DOHH2 (cell line): ENCODE data around the gene ASRGL1.

Experiments used
- CTCF ChIP-seq: fragments of 200-600 bp; sonication (generic); IDR thresholded peaks from one replicate; pipeline ENCODE4 v1.5.1; 2014; ENCODE audit warnings: antibody characterized with exemption, mild to moderate bottlenecking, low read depth, low read length; ENCODE audit not compliant: poor library complexity, severe bottlenecking
- EZH2phosphoT487 ChIP-seq: fragments of 200-600 bp; sonication (generic); IDR thresholded peaks from 2 replicates; pipeline ENCODE4 v1.6.1; 2017; ENCODE audit warnings: borderline replicate concordance, mild to moderate bottlenecking, antibody characterized with exemption, low read length, moderate library complexity, mixed read lengths

GRCh38 chr11:62399172-62399877 lies 62.1 kb downstream of the ASRGL1 start:
- TF ChIP-seq CTCF (no peak), EZH2phosphoT487 (no peak)
